ENCODE results near the gene PSMD5.

PSMD5 gene

DNA sequence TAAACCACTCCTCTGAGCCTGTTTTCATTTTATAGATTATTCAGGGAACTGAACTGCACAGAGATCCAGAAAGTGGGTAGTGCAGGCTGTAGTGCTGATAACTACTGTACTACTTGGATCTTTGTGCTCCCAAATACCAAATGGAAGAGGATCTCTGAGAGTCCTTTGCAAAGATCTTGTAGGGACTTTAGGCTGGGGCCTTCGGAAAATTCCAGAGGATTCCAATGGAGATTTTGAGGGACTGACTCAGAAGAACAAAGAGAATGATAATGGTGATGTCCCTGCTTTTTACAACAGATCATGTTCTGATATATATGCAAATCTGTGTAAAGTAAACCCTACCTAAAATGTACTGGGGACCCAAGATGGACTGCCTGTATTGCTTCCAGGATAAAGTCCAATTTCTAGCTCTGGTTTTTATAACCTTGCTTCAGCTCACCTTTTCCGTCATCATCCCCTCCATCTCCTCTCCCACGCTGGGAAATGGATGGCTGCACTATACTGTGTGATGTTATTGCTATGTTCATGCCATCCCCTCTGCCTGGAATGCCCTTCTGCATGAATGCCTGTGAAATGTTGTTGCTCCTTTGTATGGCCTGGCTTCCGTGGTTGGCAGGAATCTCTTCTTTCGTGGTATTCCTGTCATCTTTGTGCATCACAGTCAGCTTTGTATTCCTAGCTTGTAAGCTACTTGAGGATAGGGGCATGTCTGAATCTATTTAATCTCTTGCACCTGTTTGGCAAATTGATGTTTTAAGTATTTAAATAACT is 9.7 kb upstream of the PSMD5 start:
- H3K4me1 ChIP-seq (ENCODE audit: insufficient read depth, low read length): no peaks in the 10 kb centered on the region
- no peak overlapping the region for H3K9ac ChIP-seq (ENCODE audit: low read depth, low read length)
- no peaks in the 10 kb centered on the region for H3K27me3 ChIP-seq (ENCODE audit: insufficient read depth, low read length, poor library complexity)
- no peaks in the 10 kb centered on the region for H4K20me1 ChIP-seq (ENCODE audit: insufficient read depth, low read length)
- no peaks in the 10 kb centered on the region for H3K9me3 ChIP-seq (ENCODE audit: insufficient read depth, low read length, severe bottlenecking)
- H3K4me3 ChIP-seq (ENCODE audit: low read depth in 1 of 2, low read length in 2 of 2): no peak overlapping the region
- H3K27ac ChIP-seq (ENCODE audit: low read length): no peak overlapping the region
- H3K36me3 ChIP-seq (ENCODE audit: insufficient read depth, low read length): peaks cover 80% of the 10 kb centered on the region
- H3K4me2 ChIP-seq (ENCODE audit: insufficient read depth, low read length): no peak overlapping the region
- H2AFZ ChIP-seq (ENCODE audit: low read depth, low read length): no peak overlapping the region
- ATAC-seq (ENCODE audit: insufficient read depth, low read depth): no peak
- no peaks in the 10 kb centered on the region; the same call in 1 of the 2 replicates for H3K79me2 ChIP-seq (ENCODE audit: insufficient read depth, low read length)
- no peak for TF ChIP-seq EZH2 (IDR thresholded peaks at IDR 0.05; ENCODE audit: borderline replicate concordance, low read depth, low read length, severe bottlenecking)
- TF ChIP-seq CTCF (IDR thresholded peaks at IDR 0.05; ENCODE audit: borderline replicate concordance, extremely low read depth, low read length, poor library complexity, severe bottlenecking): no peak
- DNase-seq: no peak

DNA sequence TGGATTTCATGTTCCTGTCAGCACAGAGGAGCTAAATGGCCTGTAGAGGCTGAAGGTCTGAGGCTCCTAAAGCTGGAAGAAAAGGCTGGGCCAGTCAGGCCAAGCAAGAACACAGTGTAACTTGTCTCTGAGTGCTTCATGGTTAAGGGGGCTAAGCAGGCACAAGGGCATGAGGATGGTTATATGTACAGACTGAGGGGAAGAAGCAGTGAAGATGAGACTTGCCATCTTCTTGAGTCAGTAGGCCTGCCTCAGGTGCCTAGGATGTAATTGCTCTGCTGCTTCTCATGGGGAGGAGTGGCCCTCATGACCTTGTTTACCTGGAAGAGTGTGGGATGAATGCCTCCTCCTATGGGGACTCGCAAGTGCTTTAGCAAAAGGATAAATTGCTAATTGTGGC is 8.7 kb upstream of the PSMD5 start:
- H2AFZ ChIP-seq (ENCODE audit: low read depth, low read length): no peak overlapping the region
- ATAC-seq (ENCODE audit: insufficient read depth, low read depth) (no peak; the same call in 2 of the 3 replicates), DNase-seq (no peak)
- no peak overlapping the region for H3K27ac ChIP-seq (ENCODE audit: low read length)
- TF ChIP-seq CTCF (IDR thresholded peaks at IDR 0.05; ENCODE audit: borderline replicate concordance, extremely low read depth, low read length, poor library complexity, severe bottlenecking): no peak
- TF ChIP-seq EZH2 (IDR thresholded peaks at IDR 0.05; ENCODE audit: borderline replicate concordance, low read depth, low read length, severe bottlenecking): no peak
- H3K79me2 ChIP-seq (ENCODE audit: insufficient read depth, low read length): peaks cover 6% of the 10 kb centered on the region; the same call in 1 of the 2 replicates
- no peaks in the 10 kb centered on the region for H3K27me3 ChIP-seq (ENCODE audit: insufficient read depth, low read length, poor library complexity)
- no peaks in the 10 kb centered on the region for H4K20me1 ChIP-seq (ENCODE audit: insufficient read depth, low read length)
- H3K4me3 ChIP-seq (ENCODE audit: low read depth in 1 of 2, low read length in 2 of 2): no peak overlapping the region
- no peaks in the 10 kb centered on the region for H3K9me3 ChIP-seq (ENCODE audit: insufficient read depth, low read length, severe bottlenecking)
- H3K36me3 ChIP-seq (ENCODE audit: insufficient read depth, low read length): peaks cover 82% of the 10 kb centered on the region
- 0 out of 2 replicates have a peak, but pooled peaks cover 3% of the 10 kb centered on the region for H3K4me1 ChIP-seq (ENCODE audit: insufficient read depth, low read length)
- H3K9ac ChIP-seq (ENCODE audit: low read depth, low read length): no peak overlapping the region
- no peak overlapping the region for H3K4me2 ChIP-seq (ENCODE audit: insufficient read depth, low read length)

DNA sequence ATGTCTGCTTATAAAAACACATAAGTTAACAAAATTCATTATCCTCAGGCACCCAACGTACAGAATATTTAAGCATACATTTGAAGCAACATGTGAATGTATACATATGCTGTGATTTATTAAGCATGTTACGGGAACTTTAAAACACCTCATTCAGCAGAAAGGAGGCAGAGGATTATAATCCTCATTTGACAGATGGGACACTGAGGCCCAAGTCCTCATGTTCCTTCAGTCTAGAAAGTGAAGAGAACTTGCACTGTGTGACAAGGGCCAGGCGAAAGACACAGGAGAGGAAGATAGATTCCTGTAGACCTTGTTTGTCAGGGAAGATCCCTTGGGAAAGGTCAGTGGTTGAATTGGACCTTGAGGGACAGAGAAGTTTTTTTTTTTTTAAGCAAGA is 7.6 kb upstream of the PSMD5 start:
- no peak overlapping the region for H3K4me2 ChIP-seq (ENCODE audit: insufficient read depth, low read length)
- H3K4me1 ChIP-seq (ENCODE audit: insufficient read depth, low read length): peaks cover 3% of the 10 kb centered on the region; the same call in 1 of the 2 replicates
- no peak overlapping the region for H3K4me3 ChIP-seq (ENCODE audit: low read depth in 1 of 2, low read length in 2 of 2)
- H3K79me2 ChIP-seq (ENCODE audit: insufficient read depth, low read length): peaks cover 16% of the 10 kb centered on the region; the same call in 1 of the 2 replicates
- H3K27ac ChIP-seq (ENCODE audit: low read length): no peak overlapping the region
- no peak overlapping the region for H3K9ac ChIP-seq (ENCODE audit: low read depth, low read length)
- H4K20me1 ChIP-seq (ENCODE audit: insufficient read depth, low read length): no peaks in the 10 kb centered on the region
- H2AFZ ChIP-seq (ENCODE audit: low read depth, low read length): no peak overlapping the region
- no peak for TF ChIP-seq EZH2 (IDR thresholded peaks at IDR 0.05; ENCODE audit: borderline replicate concordance, low read depth, low read length, severe bottlenecking)
- no peak for TF ChIP-seq CTCF (IDR thresholded peaks at IDR 0.05; ENCODE audit: borderline replicate concordance, extremely low read depth, low read length, poor library complexity, severe bottlenecking)
- H3K36me3 ChIP-seq (ENCODE audit: insufficient read depth, low read length): peaks cover 84% of the 10 kb centered on the region
- DNase-seq: no peak
- ATAC-seq (ENCODE audit: insufficient read depth, low read depth): no peak
- H3K27me3 ChIP-seq (ENCODE audit: insufficient read depth, low read length, poor library complexity): no peaks in the 10 kb centered on the region
- H3K9me3 ChIP-seq (ENCODE audit: insufficient read depth, low read length, severe bottlenecking): no peaks in the 10 kb centered on the region
